EL (cell line): ENCODE measurements around the gene SPON1.
A peak's percentile ranks its signal among the peaks of the same experiment; 100 is the strongest.
"Not testable (repeated sequence)": the region's sequence is repeated elsewhere in the genome, so short reads cannot be mapped to it uniquely, and the experiment has no call there.

Source experiments
- DNase-seq: peaks from one replicate; pipeline ENCODE4 v3.0.0-alpha.2; 2016

The SPON1 gene

DNA sequence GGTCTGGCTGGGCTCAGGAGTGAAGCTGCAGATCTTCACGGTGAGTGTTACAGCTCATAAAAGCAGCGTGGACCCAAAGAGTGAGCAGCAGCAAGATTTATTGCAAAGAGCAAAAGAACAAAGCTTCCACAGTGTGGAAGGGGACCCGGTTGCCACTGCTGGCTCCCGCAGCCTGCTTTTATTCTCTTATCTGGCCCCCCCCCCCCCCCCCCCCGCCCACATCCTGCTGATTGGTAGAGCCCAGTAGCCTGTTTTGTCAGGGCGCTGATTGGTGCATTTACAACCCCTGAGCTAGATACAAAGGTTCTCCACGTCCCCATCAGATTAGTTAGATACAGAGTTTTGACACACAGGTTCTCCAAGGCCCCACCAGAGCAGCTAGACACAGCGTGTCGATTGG, 128.1 kb downstream of the SPON1 start:
- DNase-seq: not testable (repeated sequence)

- DNase-seq: no peak
Observed at GRCh38 chr11:14093065-14093464, 130.5 kb downstream of the SPON1 start.

DNA sequence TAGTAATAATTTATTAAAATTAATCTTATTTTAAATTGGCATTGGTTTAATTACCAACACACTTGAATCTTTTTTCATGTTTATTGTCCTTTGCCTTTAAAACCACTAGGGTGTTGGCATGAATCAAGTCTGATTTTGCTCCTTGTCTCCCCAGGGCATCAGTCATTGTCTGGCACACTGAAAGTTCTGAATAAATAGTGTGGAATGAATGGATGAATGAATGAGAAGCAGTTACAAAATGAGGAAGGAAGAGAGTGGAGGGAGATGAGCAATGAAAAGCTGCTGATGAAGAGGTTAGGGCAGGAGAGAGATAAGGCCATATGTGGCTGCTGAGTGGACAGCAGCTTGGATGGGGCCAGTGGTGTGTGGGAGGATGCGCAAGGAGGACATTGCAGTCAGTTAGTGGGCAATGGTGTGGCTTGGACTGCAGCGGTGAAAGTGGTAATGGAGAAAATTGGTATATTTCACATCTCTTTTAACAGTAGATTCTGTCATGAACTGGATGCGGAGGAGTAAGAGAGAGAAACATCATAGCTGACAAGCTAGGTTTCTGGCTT, 132.0 kb downstream of the SPON1 start:
- no peak for DNase-seq

DNA sequence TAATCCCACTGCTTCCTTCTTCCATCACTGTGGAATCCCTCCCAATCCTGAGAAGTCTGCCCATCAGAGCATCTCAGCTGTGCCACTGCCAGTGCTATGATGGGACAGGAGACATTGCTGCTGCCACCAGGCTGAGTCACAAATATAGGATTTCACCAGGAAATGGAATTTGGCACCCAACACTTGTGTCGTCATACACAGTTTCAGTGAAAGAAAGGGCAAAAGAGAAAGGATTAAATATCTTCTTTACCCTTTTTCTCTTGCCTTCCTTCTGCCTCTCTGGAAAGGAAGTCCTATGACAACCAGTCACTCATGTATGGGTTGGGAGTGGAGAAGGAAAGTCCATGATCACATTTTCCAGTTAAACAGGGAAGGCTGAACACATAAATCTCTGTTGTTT, 133.4 kb downstream of the SPON1 start:
- DNase-seq: no peak

DNA sequence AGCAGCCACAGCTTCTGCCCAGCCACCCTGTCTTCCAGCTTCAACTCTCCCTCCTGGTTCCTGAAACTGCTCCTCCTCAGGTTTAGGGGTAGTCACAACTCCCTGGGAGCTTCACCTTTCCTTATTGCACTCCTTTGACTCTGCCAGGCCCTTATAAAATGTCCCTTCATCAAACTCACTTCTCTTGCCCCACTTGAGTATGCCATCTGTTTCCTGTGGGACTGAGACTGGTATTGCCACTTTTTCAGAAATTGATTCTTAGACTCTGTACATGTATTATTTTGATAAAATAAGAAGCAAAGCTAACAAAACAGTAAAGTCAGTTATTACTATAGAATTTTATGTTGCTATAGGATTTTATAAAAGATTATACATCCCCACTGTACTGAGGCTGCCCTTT, 134.1 kb downstream of the SPON1 start:
- DNase-seq: no peak

DNA sequence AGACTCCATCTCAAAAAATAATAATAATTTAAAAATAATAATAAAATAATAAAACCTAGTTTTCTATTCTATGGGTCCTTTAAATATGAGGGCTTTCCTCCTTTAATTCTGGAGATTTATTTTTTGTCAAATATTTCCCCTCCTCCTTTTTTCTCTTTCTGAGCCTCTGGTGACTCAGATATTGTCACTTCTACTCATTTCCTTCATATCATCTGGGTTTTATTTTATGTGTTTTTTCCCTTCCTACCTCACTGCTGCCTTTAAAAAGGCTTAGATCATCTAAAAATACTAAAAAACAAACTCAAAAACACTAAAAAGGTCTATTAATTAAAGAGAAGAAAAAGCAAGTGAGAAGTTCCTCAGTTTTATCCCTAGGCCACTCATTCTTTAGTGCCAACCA, 138.9 kb downstream of the SPON1 start:
- DNase-seq: no peak

DNA sequence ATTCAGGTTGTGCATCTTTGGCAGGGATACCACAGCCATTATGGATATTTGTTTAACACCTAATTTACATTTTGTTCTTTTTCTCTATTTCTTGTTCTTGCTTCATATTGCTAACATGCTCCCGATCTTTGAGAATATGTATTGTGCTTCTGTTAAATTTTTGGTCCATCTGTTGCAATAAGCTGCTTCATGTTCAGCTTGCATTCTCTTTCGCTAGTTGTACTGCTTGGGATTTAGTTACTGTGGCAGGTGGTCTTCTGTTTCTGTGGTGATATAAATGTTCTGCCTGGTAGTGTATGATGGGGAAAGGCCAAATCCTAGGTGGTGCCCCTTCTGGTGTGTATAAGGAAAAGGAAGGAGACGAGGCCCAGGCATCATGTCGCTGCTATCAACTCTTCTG, 140.2 kb downstream of the SPON1 start:
- no peak for DNase-seq

DNA sequence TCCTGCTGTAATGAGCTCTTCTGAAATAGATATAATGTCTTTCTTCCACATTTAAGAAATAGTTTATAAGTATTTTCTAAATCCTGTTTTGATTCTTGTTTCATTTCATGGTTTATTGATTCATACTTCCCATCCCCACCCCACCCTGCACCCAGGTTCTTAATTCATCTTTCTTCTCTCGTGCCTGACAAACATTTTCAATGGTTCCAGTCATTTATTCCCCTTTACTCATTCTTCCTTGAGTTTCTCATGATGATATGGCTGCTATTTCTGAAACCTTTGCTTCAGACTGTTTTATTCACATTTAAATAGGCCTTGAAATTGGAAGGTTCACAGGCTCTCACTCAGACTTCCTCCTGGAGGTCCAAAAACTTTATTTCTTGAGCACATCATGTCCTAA, 142.9 kb downstream of the SPON1 start:
- no peak for DNase-seq

DNA sequence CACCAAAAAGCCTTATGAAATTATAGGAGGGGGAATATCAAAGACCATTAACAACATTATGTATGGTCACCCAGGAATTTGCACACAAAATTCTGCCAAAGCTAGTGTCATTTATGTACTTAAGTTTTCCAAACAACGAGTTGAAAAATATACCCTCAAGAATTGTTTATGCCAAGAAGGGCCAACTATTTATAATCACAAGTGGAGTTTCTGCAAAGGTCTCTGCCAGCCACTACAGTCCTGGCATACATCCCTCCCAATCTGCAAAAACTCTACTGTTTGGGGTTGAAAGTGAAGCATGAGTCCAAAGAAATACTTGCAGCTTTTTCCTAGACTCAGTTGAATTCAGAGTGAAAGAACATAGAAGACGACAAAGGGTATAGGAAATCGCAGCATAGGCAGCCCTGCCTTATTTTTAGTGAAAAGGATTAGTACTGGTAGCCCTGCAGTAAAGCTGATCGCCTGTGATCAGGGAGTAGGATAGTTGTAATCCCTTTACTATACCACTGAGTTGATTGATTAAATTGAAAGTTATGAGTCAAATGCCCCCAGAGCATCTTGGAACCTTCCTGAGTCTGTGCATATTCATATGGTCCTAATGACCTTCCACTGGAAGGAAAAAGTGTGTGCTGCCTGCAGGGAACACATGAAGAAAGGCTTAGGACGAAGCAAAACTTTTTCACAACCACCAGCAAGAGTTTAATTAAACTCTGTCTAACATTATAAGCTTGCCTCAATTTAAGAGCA, 144.0 kb downstream of the SPON1 start:
- no peak for DNase-seq

DNA sequence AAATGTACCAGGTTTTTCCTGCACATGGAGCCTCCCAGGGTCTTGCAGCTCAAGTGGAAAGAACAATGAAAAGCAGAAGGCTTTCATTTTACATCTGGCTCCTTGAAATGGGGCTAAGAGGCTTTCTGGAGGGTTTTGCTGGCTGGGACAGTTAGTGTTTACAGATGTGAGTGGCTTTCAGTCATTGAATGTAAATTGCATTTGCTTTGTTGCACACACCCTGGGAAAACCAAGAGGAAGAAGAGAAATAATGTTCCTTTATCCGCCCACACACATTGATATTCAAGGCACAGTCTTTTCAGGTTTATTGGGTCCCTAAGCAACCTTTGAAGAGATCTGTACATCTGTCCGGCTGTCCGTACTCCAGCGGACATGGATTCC, 144.5 kb downstream of the SPON1 start:
- DNase-seq: no peak

DNA sequence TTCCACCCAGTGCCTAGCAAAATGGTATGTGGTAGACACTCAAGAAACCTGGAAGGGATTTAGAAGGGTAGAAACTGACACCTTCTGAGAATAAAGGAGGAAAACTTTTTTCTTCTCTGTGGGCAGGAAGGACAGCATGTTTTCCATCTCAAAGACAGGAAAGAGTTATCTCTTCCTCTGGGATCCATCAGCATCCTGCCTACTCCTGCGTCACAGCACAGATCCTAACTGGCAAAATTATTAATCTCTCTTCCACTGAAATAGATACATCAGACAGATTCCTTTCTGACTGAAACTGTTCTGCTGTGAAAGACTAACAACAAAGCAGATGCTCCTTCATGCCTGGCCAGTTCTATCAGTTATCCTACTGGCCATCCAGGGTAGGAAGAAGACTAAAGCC, 147.2 kb downstream of the SPON1 start:
- no peak for DNase-seq

- DNase-seq: no peak
Observed at GRCh38 chr11:14110629-14111028, 148.1 kb downstream of the SPON1 start.

GRCh38 chr11:14111496-14111895, 149.0 kb downstream of the SPON1 start:
- DNase-seq: no peak

- DNase-seq: no peak
Observed at GRCh38 chr11:14112721-14113120, 150.2 kb downstream of the SPON1 start.

GRCh38 chr11:14114269-14114668, 151.7 kb downstream of the SPON1 start:
- DNase-seq: no peak

GRCh38 chr11:14114786-14115185, 152.3 kb downstream of the SPON1 start:
- DNase-seq: no peak

- DNase-seq: no peak
Observed at GRCh38 chr11:14117632-14118031, 155.1 kb downstream of the SPON1 start.

- no peak for DNase-seq
Observed at GRCh38 chr11:14118072-14118471, 155.5 kb downstream of the SPON1 start.

DNA sequence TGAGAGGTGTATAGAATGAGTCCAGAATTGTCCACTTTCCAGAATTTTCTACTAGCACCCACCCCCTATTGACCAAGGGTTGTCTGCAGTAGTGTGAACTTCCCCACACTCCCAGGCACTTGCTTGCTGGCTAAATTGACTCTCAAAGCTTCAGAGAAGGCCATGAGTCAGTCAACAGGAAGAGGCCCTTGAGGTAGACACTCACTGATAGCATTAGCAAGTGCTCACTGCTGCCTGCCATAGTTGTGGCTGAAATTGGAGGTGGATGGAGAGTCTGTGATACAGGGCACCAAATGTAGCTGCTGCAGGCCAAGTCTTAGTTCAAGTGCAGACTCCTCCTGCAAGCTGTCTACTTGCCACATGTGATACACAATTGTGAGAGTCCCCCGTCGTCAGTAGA, 156.8 kb downstream of the SPON1 start:
- DNase-seq: no peak

DNA sequence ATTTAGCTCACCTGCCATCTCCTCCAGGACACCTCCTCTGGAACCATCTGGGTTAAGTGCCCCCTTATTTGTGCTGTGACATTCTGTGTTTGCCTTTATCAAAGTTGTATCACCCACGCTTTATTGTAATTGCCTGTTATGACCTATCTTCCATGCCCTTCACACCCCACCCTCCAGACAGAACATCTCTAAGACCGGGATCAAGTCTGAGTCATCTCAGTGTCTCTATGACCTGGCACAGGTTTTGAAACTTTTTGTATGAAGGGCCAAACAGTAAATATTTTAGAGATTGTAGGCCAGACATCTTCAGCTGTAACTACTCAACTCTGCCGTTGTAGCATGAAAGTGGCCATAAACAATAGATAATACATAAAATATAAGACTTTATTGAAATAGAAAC, 161.8 kb downstream of the SPON1 start:
- DNase-seq: no peak

- DNase-seq: no peak
Observed at GRCh38 chr11:14124886-14125285, 162.4 kb downstream of the SPON1 start.

DNA sequence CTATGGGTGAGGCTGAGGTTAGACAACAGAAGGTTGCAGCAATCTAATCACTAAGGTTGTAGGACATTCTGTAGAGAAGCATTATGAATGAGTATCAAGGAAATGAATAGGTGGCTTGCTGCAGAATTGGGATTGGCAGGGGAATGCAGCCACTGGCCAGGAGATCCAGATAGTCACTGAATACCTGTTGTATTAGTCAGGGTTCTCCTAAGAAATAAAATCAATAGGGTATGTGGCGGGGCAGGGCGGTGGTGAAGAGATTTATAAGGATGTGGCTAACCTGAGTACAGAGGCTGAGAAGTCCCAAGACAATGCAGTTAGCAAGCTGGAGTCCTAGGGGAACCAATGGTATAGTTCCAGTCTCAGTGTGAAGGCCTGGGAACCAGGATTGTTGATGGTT, 163.0 kb downstream of the SPON1 start:
- no peak for DNase-seq

- no peak for DNase-seq
Observed at GRCh38 chr11:14127679-14128078, 165.2 kb downstream of the SPON1 start.

DNA sequence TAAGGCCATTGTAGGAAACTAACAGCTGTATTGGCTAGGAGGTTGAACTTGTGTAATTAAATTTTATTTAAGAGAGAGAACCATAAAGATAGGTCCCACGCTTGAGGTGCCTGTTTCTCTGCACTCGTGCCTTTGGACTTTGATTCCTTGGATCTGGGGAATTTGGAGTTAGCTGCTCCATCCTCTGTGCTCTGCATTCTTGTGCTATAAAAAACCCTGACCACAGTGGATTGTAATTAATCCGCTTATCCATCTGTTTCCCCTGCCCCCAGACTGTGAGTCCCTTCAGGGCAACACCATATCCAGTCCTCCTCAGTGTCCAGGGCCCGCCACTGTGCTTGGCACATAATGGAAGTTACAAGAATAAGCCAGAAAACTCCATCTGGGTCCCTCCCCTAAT, 169.8 kb downstream of the SPON1 start:
- peak; percentile 1 for DNase-seq

GRCh38 chr11:14133381-14133780, 170.9 kb downstream of the SPON1 start:
- DNase-seq: no peak
